A673 (cell line): ENCODE results near the gene AGRN. TPM values are rescaled to one million over a fixed set of nuclear protein-coding genes. Genes with fewer than 3 reads are reported as not detected.

Experiments
- BruUV-seq: library from RNA; stranded (reverse); fragments of 400-500 nt; replicated peaks from 2 replicates; lab custom pipeline; 2021; lab: Mats Ljungman, UMichigan
- CTCF ChIA-PET: fragments of 300-600 bp; sonication (Branson Sonifier 250); formaldehyde crosslinking; loops from one replicate; lab custom pipeline; 2022; ENCODE audit warnings: antibody characterized with exemption; lab: Charles Lee
- POLR2A ChIA-PET: fragments of 300-600 bp; sonication (Branson Sonifier 250); formaldehyde crosslinking; loops from one replicate; lab custom pipeline; 2022; ENCODE audit warnings: antibody characterized with exemption; ENCODE audit not compliant: low non-redundant PET; lab: Charles Lee
- DNase-seq: peaks from one replicate; pipeline ENCODE4 v3.0.0-alpha.2; 2015; ENCODE audit warnings: low spot score
- H3K27ac ChIP-seq: fragments of 200-600 bp; sonication (generic); 2 replicates; pipeline ENCODE4 v1.5.1; 2016; ENCODE audit warnings: mixed run types, low read depth, mild to moderate bottlenecking, mixed read lengths, antibody characterized with exemption, low read length; ENCODE audit not compliant: poor library complexity, severe bottlenecking
- H3K27me3 ChIP-seq: fragments of 200-600 bp; sonication (generic); replicated peaks from 2 replicates; pipeline ENCODE4 v1.6.1; 2017; ENCODE audit warnings: mixed run types, low read depth, mild to moderate bottlenecking, mixed read lengths, antibody characterized with exemption, low read length; ENCODE audit not compliant: insufficient read depth, poor library complexity
- H3K36me3 ChIP-seq: fragments of 200-600 bp; sonication (generic); 2 replicates; pipeline ENCODE4 v1.6.1; 2016; ENCODE audit warnings: mixed run types, mild to moderate bottlenecking, mixed read lengths, antibody characterized with exemption, low read length; ENCODE audit not compliant: insufficient read depth, poor library complexity, severe bottlenecking
- H3K4me1 ChIP-seq: fragments of 200-600 bp; sonication (generic); 2 replicates; pipeline ENCODE4 v1.6.1; 2017; ENCODE audit warnings: mixed run types, mild to moderate bottlenecking, mixed read lengths, antibody characterized with exemption, low read length; ENCODE audit not compliant: insufficient read depth, poor library complexity, severe bottlenecking
- H3K4me3 ChIP-seq: fragments of 200-600 bp; sonication (generic); 2 replicates; pipeline ENCODE4 v1.5.1; 2016; ENCODE audit warnings: low read depth, mixed run types, mild to moderate bottlenecking, mixed read lengths, low read length; ENCODE audit not compliant: poor library complexity, severe bottlenecking
- H3K9me3 ChIP-seq: fragments of 200-600 bp; sonication (generic); 2 replicates; pipeline ENCODE4 v1.6.1; 2016; ENCODE audit warnings: mixed run types, low read depth, mild to moderate bottlenecking, mixed read lengths, antibody characterized with exemption, low read length; ENCODE audit not compliant: poor library complexity, severe bottlenecking
- EZH2 ChIP-seq: fragments of 200-600 bp; sonication (generic); IDR thresholded peaks from 2 replicates; pipeline ENCODE4 v1.6.1; 2017; ENCODE audit warnings: borderline replicate concordance, low read depth, mild to moderate bottlenecking, mixed read lengths, antibody characterized with exemption, low read length; ENCODE audit not compliant: poor library complexity, severe bottlenecking
- intact Hi-C: fragments of 100-400 bp; cut with micrococcal nuclease; formaldehyde crosslinking; loops from one replicate; pipeline ENCODE4 v1.10.0; 2022; ENCODE audit not compliant: unreplicated experiment
- total RNA-seq: library from RNA; stranded (reverse); gene quantifications from 2 replicates; pipeline ENCODE4 v1.2.3, GENCODE V29; 2021
- TF ChIP-seq, protein P1 (sequence below): fragments of 300-800, 200-600 bp; sonication (generic); conservative IDR thresholded peaks from 2 replicates; pipeline ENCODE4 v1.5.1; 2017; ENCODE audit warnings: low read depth, mild to moderate bottlenecking, antibody characterized with exemption, low read length, moderate library complexity, mixed read lengths

The AGRN gene
- total RNA-seq, 1 experiment from 2014 or later, result 151 TPM

- ChIA-PET POLR2A (no interaction called here), CTCF (no interaction called here)
- H3K4me3 ChIP-seq, result no peak overlapping the region
- peaks cover 26% of the 10 kb centered on the region for H3K4me1 ChIP-seq
- no peaks in the 10 kb centered on the region for H3K27me3 ChIP-seq
- no peaks in the 10 kb centered on the region for H3K36me3 ChIP-seq
- no peak for DNase-seq
- intact Hi-C loops, result no loop called here
- no peak for TF ChIP-seq EZH2
- TF ChIP-seq, protein P1, sequence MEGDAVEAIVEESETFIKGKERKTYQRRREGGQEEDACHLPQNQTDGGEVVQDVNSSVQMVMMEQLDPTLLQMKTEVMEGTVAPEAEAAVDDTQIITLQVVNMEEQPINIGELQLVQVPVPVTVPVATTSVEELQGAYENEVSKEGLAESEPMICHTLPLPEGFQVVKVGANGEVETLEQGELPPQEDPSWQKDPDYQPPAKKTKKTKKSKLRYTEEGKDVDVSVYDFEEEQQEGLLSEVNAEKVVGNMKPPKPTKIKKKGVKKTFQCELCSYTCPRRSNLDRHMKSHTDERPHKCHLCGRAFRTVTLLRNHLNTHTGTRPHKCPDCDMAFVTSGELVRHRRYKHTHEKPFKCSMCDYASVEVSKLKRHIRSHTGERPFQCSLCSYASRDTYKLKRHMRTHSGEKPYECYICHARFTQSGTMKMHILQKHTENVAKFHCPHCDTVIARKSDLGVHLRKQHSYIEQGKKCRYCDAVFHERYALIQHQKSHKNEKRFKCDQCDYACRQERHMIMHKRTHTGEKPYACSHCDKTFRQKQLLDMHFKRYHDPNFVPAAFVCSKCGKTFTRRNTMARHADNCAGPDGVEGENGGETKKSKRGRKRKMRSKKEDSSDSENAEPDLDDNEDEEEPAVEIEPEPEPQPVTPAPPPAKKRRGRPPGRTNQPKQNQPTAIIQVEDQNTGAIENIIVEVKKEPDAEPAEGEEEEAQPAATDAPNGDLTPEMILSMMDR, result no peak
- no peak overlapping the region for H3K27ac ChIP-seq
- no peaks in the 10 kb centered on the region for H3K9me3 ChIP-seq
- no TSS peak for BruUV-seq
These were observed 46.7 kb downstream of the AGRN start for GRCh38 chr1:1066403-1067283.

GRCh38 chr1:1067284-1067859, 47.5 kb downstream of the AGRN start:
- no peak overlapping the region for H3K4me3 ChIP-seq
- TF ChIP-seq, protein P1, result no peak
- no peak for TF ChIP-seq EZH2
- no peak for DNase-seq
- CTCF ChIA-PET, result no interaction called here
- BruUV-seq, result no TSS peak
- no peaks in the 10 kb centered on the region for H3K27me3 ChIP-seq
- POLR2A ChIA-PET, result no interaction called here
- H3K27ac ChIP-seq, result no peak overlapping the region
- intact Hi-C loops, result no loop called here
- peaks cover 26% of the 10 kb centered on the region for H3K4me1 ChIP-seq
- no peaks in the 10 kb centered on the region for H3K36me3 ChIP-seq
- no peaks in the 10 kb centered on the region for H3K9me3 ChIP-seq

DNA sequence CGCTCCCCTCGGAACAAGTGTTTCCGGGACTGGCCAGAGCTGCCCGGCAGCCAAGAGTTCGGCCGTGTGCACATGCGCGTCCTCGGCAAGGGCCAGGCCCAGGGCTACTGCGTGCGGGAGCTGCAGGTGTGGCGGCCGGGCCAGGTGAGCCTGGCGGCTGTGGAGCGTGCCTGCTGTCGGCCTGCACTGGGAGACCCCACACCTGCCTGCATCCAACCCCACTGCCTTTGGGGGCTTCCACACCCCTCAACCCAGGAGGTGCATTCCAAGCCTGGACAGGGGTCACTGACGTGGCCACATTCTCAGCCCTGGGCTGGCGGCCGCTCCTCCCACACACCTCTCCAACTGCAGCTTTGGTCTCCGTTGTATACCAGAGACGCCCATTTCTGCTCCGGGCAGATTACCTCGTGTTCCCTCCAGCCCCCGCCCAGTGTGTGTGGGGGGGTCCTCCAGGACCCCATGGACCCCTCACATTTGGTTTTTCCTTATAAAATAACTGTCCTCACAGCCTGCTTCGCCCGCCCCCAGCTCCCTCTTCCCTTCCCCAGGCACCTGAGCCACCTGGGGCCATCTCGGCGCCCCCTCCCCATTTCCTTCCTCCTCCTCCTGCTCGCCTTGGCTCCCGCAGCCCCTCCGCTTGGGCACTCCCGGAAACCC, 48.1 kb downstream of the AGRN start:
- Histone ChIP-seq H3K4me3 (peak overlapping the region; percentile 69), H3K27me3 (no peaks in the 10 kb centered on the region), H3K9me3 (no peaks in the 10 kb centered on the region), H3K4me1 (peaks cover 20% of the 10 kb centered on the region), H3K27ac (no peak overlapping the region), H3K36me3 (no peaks in the 10 kb centered on the region)
- TF ChIP-seq EZH2, result no peak
- TF ChIP-seq, protein P1, result no peak
- no peak for DNase-seq
- intact Hi-C loops, result no loop called here
- CTCF ChIA-PET, result no interaction called here
- BruUV-seq, result no TSS peak
- POLR2A ChIA-PET, result no interaction called here
